ENCODE data around the gene RTP5. TPM values are rescaled to one million over a fixed set of nuclear protein-coding genes. Genes with fewer than 3 reads are reported as not detected.
A peak's percentile ranks its signal among the peaks of the same experiment; 100 is the strongest.

Gene RTP5
- total and polyA plus RNA-seq, 2 donors (not counting 1 experiment from before 2014, with no cell fraction given): not detected

DNA sequence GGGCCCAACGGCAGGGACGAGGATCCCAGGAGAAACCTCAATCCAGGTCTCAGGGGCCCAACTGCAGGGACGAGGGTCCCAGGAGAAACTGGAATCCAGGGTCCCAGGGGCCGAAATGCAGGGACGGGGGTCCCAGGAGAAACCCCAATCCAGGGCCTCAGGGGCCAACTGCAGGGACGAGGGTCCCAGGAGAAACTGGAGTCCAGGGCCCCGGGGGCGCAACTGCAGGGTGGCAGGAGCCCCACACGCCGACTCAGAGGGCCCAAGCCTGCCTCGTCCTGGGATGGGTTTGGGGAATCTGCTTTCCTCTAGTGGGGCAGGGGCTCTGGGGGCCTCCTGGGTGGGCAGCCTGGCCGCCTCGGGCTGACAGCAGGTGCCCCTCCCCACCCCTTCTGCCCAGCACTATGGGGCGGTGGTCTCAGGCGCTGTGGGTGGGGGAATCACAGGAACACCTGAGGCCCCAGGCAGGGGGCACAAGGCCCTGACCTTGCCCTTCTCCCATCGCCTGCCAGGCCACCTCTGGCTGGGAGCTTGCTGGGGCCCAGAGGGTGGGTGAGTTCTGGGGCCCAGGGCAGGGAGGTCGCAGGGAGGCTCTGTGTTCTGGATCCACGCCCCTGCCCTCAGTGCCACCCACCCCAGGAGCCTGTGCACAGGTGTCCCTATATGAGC is 7.1 kb downstream of the RTP5 start:
- Histone ChIP-seq H3K4me3 (replicated peaks in 1 of 4; ENCODE audit: control extremely low read depth in 1 of 4, insufficient read depth in 1 of 4, low read depth in 3 of 4, low read length in 4 of 4) (no peak overlapping the region), H3K36me3 (ENCODE audit: control insufficient read depth, insufficient read depth, low read length) (no peaks in the 10 kb centered on the region), H3K4me2 (ENCODE audit: extremely low read depth, insufficient read depth, low read length) (no peak overlapping the region), H3K27ac (ENCODE audit: insufficient read depth, low read length) (no peak overlapping the region), H3K79me2 (ENCODE audit: control insufficient read depth, insufficient read depth, low read length) (no peaks in the 10 kb centered on the region), H3K9ac (ENCODE audit: insufficient read depth, low read length) (no peak overlapping the region), H3K27me3 (ENCODE audit: control insufficient read depth, insufficient read depth, low read length) (no peaks in the 10 kb centered on the region), H4K20me1 (ENCODE audit: control insufficient read depth, extremely low read depth, insufficient read depth, low read length) (no peaks in the 10 kb centered on the region), H3K4me1 (ENCODE audit: control insufficient read depth, extremely low read depth, insufficient read depth, low read length) (peaks cover 3% of the 10 kb centered on the region), H2AFZ (ENCODE audit: low read length) (no peak overlapping the region), H3K9me3 (ENCODE audit: control insufficient read depth, insufficient read depth, low read depth, low read length) (no peaks in the 10 kb centered on the region)
- TF ChIP-seq, protein P1, sequence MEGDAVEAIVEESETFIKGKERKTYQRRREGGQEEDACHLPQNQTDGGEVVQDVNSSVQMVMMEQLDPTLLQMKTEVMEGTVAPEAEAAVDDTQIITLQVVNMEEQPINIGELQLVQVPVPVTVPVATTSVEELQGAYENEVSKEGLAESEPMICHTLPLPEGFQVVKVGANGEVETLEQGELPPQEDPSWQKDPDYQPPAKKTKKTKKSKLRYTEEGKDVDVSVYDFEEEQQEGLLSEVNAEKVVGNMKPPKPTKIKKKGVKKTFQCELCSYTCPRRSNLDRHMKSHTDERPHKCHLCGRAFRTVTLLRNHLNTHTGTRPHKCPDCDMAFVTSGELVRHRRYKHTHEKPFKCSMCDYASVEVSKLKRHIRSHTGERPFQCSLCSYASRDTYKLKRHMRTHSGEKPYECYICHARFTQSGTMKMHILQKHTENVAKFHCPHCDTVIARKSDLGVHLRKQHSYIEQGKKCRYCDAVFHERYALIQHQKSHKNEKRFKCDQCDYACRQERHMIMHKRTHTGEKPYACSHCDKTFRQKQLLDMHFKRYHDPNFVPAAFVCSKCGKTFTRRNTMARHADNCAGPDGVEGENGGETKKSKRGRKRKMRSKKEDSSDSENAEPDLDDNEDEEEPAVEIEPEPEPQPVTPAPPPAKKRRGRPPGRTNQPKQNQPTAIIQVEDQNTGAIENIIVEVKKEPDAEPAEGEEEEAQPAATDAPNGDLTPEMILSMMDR (conservative IDR thresholded peaks at IDR 0.05 in 1 of 2, IDR thresholded peaks at IDR 0.05 in 1 of 2; ENCODE audit: low read depth in 1 of 2, low read length in 2 of 2): no peak
- no peak for TF ChIP-seq EZH2 (IDR thresholded peaks at IDR 0.05; ENCODE audit: low read length, missing control alignments)
- no peak for DNase-seq (ENCODE audit: low read depth in 2 of 2)

DNA sequence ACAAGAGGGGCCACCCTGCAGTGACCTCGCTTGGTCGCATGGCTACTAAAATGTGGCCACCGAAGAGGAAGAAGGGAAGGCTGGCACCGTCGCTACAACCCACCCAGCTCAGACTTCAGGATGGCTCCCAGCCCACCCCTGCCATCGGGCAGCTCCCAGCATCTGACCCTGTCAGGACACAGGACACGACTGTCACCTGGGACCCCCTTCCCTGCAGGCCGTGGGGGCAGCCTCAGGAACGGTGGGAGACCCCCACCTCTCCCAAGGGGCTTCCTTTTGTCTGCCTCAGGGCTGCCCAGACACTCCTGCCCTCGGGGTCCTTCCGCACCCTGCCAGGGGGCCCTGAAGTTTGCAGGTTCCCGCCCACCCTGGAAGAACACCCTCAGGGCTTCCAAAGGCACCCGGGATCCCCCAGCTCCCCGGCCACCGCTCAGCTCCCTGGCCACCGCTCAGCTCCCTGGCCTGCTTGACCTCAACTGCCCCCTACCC is 7.7 kb downstream of the RTP5 start:
- peaks cover 8% of the 10 kb centered on the region for H3K4me1 ChIP-seq (ENCODE audit: control insufficient read depth, extremely low read depth, insufficient read depth, low read length)
- H3K9me3 ChIP-seq (ENCODE audit: control insufficient read depth, insufficient read depth, low read depth, low read length): no peaks in the 10 kb centered on the region
- no peak overlapping the region for H3K4me3 ChIP-seq (replicated peaks in 1 of 4; ENCODE audit: control extremely low read depth in 1 of 4, insufficient read depth in 1 of 4, low read depth in 3 of 4, low read length in 4 of 4)
- no peak overlapping the region for H3K9ac ChIP-seq (ENCODE audit: insufficient read depth, low read length)
- no peaks in the 10 kb centered on the region for H3K27me3 ChIP-seq (ENCODE audit: control insufficient read depth, insufficient read depth, low read length)
- H3K36me3 ChIP-seq (ENCODE audit: control insufficient read depth, insufficient read depth, low read length): no peaks in the 10 kb centered on the region
- no peaks in the 10 kb centered on the region for H4K20me1 ChIP-seq (ENCODE audit: control insufficient read depth, extremely low read depth, insufficient read depth, low read length)
- no peak overlapping the region for H3K27ac ChIP-seq (ENCODE audit: insufficient read depth, low read length)
- H2AFZ ChIP-seq (ENCODE audit: low read length): no peak overlapping the region
- H3K4me2 ChIP-seq (ENCODE audit: extremely low read depth, insufficient read depth, low read length): no peak overlapping the region
- TF ChIP-seq EZH2 (IDR thresholded peaks at IDR 0.05; ENCODE audit: low read length, missing control alignments): no peak
- TF ChIP-seq, protein P1 (conservative IDR thresholded peaks at IDR 0.05 in 1 of 2, IDR thresholded peaks at IDR 0.05 in 1 of 2; ENCODE audit: low read depth in 1 of 2, low read length in 2 of 2): no peak
- no peaks in the 10 kb centered on the region for H3K79me2 ChIP-seq (ENCODE audit: control insufficient read depth, insufficient read depth, low read length)
- no peak for DNase-seq (ENCODE audit: low read depth in 2 of 2)

- Histone ChIP-seq H3K4me3 (replicated peaks in 1 of 4; ENCODE audit: control extremely low read depth in 1 of 4, insufficient read depth in 1 of 4, low read depth in 3 of 4, low read length in 4 of 4) (no peak overlapping the region), H2AFZ (ENCODE audit: low read length) (no peak overlapping the region), H3K36me3 (ENCODE audit: control insufficient read depth, insufficient read depth, low read length) (no peaks in the 10 kb centered on the region), H3K27me3 (ENCODE audit: control insufficient read depth, insufficient read depth, low read length) (no peaks in the 10 kb centered on the region), H3K9me3 (ENCODE audit: control insufficient read depth, insufficient read depth, low read depth, low read length) (no peaks in the 10 kb centered on the region), H3K9ac (ENCODE audit: insufficient read depth, low read length) (no peak overlapping the region), H3K79me2 (ENCODE audit: control insufficient read depth, insufficient read depth, low read length) (no peaks in the 10 kb centered on the region), H4K20me1 (ENCODE audit: control insufficient read depth, extremely low read depth, insufficient read depth, low read length) (no peaks in the 10 kb centered on the region), H3K4me2 (ENCODE audit: extremely low read depth, insufficient read depth, low read length) (no peak overlapping the region), H3K27ac (ENCODE audit: insufficient read depth, low read length) (no peak overlapping the region), H3K4me1 (ENCODE audit: control insufficient read depth, extremely low read depth, insufficient read depth, low read length) (peaks cover 13% of the 10 kb centered on the region)
- DNase-seq (ENCODE audit: low read depth in 2 of 2): peak; percentile 56 to 70
- TF ChIP-seq, protein P1 (conservative IDR thresholded peaks at IDR 0.05 in 1 of 2, IDR thresholded peaks at IDR 0.05 in 1 of 2; ENCODE audit: low read depth in 1 of 2, low read length in 2 of 2): peak; percentile 56 to 68
- TF ChIP-seq EZH2 (IDR thresholded peaks at IDR 0.05; ENCODE audit: low read length, missing control alignments): no peak
Observed at GRCh38 chr2:241877989-241878970, 8.8 kb downstream of the RTP5 start.

Data from fibroblast of lung (primary cell).